GM18867 (cell line): ENCODE data around the gene HDAC4.
"Not testable (repeated sequence)": the region's sequence is repeated elsewhere in the genome, so short reads cannot be mapped to it uniquely, and the experiment has no call there.

Source experiments
- ATAC-seq: cut with Tn5 transposase; IDR thresholded peaks from one replicate; pipeline ENCODE4 v1.9.1; 2021; ENCODE audit warnings: mild to moderate bottlenecking, moderate library complexity; ENCODE audit not compliant: unreplicated experiment

HDAC4 gene

GRCh38 chr2:239082425-239082824 is 318.4 kb downstream of the HDAC4 start:
- ATAC-seq: no peak

GRCh38 chr2:239081622-239082021 is 319.2 kb downstream of the HDAC4 start:
- ATAC-seq: no peak

- ATAC-seq: no peak
Measured at GRCh38 chr2:239081046-239081445, 319.8 kb downstream of the HDAC4 start.

- no peak for ATAC-seq
Measured at GRCh38 chr2:239079671-239080294, 321.0 kb downstream of the HDAC4 start.

- ATAC-seq: no peak
Measured at GRCh38 chr2:239078128-239078924, 322.5 kb downstream of the HDAC4 start.

GRCh38 chr2:239077260-239077659 is 323.6 kb downstream of the HDAC4 start:
- no peak for ATAC-seq

GRCh38 chr2:239075918-239076758 is 324.7 kb downstream of the HDAC4 start:
- no peak for ATAC-seq

GRCh38 chr2:239073745-239074530 is 326.9 kb downstream of the HDAC4 start:
- ATAC-seq: no peak

GRCh38 chr2:239073270-239073669 is 327.6 kb downstream of the HDAC4 start:
- ATAC-seq: no peak

- no peak for ATAC-seq
Measured at GRCh38 chr2:239072786-239073185, 328.0 kb downstream of the HDAC4 start.

- no peak for ATAC-seq
Measured at GRCh38 chr2:239070466-239070865, 330.4 kb downstream of the HDAC4 start.

- ATAC-seq: not testable (repeated sequence)
Measured at GRCh38 chr2:239069362-239070333, 331.2 kb downstream of the HDAC4 start.

GRCh38 chr2:239068411-239068810 is 332.4 kb downstream of the HDAC4 start:
- ATAC-seq: no peak

GRCh38 chr2:239067196-239067865 is 333.5 kb downstream of the HDAC4 start:
- no peak for ATAC-seq

- ATAC-seq: no peak
Measured at GRCh38 chr2:239066597-239066996, 334.2 kb downstream of the HDAC4 start.

- no peak for ATAC-seq
Measured at GRCh38 chr2:239065962-239066361, 334.9 kb downstream of the HDAC4 start.

- ATAC-seq: no peak
Measured at GRCh38 chr2:239065537-239065936, 335.3 kb downstream of the HDAC4 start.

GRCh38 chr2:239064891-239065290 is 335.9 kb downstream of the HDAC4 start:
- ATAC-seq: no peak

- no peak for ATAC-seq
Measured at GRCh38 chr2:239064253-239064652, 336.6 kb downstream of the HDAC4 start.
